Cardiac muscle cell (in vitro differentiated cells and primary cell): ENCODE measurements around the gene ZNF345. TPM values are rescaled to one million over a fixed set of nuclear protein-coding genes. Genes with fewer than 3 reads are reported as not detected.

ENCODE experiments used
- DNase-seq, 2 donors: peaks; one replicate each; pipeline versions ENCODE4 v3.0.0 to v3.0.0-alpha.2; 2010 to 2017; ENCODE audit warnings: low read depth in 1 of 2, low spot score in 1 of 2
- H3K27ac ChIP-seq: fragments of 200-600 bp; sonication (generic); 2 replicates; pipeline ENCODE4 v1.5.1; 2016
- H3K27me3 ChIP-seq: fragments of 200-600 bp; sonication (generic); 2 replicates; pipeline ENCODE4 v1.6.0; 2016; ENCODE audit warnings: control low read depth
- H3K36me3 ChIP-seq: fragments of 200-600 bp; sonication (generic); 2 replicates; pipeline ENCODE4 v1.5.1; 2016; ENCODE audit warnings: control low read depth
- H3K4me1 ChIP-seq: fragments of 200-600 bp; sonication (generic); 2 replicates; pipeline ENCODE4 v1.8.1; 2017; ENCODE audit warnings: low read depth, mild to moderate bottlenecking, mixed run types
- H3K4me3 ChIP-seq: fragments of 200-600 bp; sonication (generic); 2 replicates; pipeline ENCODE4 v1.5.1; 2016; ENCODE audit warnings: mild to moderate bottlenecking
- H3K9me3 ChIP-seq: fragments of 200-600 bp; sonication (generic); 2 replicates; pipeline ENCODE4 v1.5.1; 2017; ENCODE audit warnings: low read depth, mild to moderate bottlenecking, control low read depth
- polyA plus RNA-seq: library from polyadenylated mRNA; unstranded; fragments of >200 nt; fragmentation: Nextera tagmentation; extraction: Ambion mirVana; gene quantifications from 2 replicates; pipeline ENCODE4 v1.2.1, GENCODE V29; 2016
- total RNA-seq: library from RNA; depleted of rRNA; stranded (reverse); fragments of >200 nt; gene quantifications from 2 replicates; pipeline ENCODE4 v1.2.3, GENCODE V29; 2016
- TF ChIP-seq, protein P1 (sequence below): IDR thresholded peaks from 2 replicates; pipeline ENCODE4 v1.5.1; 2012; ENCODE audit warnings: low read depth, mild to moderate bottlenecking, low read length

ZNF345 gene
- total and polyA plus RNA-seq, 2 experiments from 2014 or later, result 2.5 to 10.7 TPM

DNA sequence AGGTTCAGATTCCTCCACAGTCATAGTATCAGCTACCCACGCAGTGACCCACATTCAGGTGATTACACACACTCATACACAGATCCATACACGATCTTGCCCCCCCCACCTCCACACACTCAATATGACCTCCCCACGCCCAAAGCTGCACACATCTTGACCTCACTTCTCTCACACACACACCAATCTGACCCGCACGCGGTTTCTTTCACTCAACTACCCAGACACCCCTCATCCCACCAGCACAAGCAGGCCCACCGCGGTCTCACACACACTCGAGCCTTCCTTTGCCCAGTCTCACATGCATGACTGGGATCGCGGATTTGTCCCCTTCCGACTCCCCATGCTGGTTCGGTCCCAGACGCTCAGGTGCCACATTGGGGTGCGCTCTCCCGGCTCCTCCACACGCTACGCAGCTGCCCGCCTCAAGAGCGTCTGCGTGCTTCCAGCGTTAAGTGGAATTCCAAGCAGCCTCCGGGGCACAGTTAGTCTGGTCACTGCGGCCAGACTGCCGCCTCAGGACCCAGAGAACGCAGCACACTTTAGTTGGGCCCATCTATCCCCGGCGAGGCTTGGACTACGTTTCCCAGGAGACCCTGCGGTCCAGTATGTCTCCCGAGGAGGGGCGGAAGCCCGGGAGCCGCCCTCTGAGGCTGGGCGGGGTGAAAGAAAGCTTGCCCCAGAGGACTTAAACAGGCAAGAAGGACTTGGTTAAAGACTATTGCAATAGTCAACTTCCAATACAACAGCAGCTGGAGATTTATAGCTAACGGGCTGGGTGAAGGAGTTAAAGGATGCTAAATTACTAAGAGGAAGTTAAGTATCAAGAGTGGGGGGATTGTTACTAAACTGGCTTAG lies 746 bp upstream of the ZNF345 start:
- peak; percentile 93 to 96 for DNase-seq
- H3K27ac ChIP-seq, result peak overlapping the region; percentile 81
- H3K4me1 ChIP-seq, result peaks cover 5% of the 10 kb centered on the region
- TF ChIP-seq, protein P1, sequence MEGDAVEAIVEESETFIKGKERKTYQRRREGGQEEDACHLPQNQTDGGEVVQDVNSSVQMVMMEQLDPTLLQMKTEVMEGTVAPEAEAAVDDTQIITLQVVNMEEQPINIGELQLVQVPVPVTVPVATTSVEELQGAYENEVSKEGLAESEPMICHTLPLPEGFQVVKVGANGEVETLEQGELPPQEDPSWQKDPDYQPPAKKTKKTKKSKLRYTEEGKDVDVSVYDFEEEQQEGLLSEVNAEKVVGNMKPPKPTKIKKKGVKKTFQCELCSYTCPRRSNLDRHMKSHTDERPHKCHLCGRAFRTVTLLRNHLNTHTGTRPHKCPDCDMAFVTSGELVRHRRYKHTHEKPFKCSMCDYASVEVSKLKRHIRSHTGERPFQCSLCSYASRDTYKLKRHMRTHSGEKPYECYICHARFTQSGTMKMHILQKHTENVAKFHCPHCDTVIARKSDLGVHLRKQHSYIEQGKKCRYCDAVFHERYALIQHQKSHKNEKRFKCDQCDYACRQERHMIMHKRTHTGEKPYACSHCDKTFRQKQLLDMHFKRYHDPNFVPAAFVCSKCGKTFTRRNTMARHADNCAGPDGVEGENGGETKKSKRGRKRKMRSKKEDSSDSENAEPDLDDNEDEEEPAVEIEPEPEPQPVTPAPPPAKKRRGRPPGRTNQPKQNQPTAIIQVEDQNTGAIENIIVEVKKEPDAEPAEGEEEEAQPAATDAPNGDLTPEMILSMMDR, result no peak
- H3K9me3 ChIP-seq, result no peaks in the 10 kb centered on the region
- H3K36me3 ChIP-seq, result no peaks in the 10 kb centered on the region
- peak overlapping the region; percentile 46 for H3K4me3 ChIP-seq
- no peaks in the 10 kb centered on the region for H3K27me3 ChIP-seq

DNA sequence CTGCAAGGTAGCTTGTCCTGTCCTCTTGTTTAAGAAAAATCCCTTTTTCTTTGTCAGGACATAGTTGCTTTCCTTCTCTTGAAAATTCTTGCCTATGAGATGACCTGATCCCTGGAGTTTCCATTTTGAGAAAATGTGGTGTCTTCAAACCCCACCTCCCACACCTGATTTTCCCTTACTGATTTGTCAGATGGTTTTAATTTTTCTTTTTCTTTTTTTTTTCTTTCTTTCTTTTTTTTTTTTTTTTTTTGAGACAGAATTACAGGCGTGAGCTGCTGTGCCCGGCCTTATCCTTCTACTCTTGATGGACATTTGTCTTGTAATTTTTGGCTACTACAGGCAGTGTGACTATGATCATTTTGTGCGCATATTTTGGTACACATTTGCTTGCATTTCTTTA lies 1.2 kb downstream of the ZNF345 start:
- no peak for DNase-seq
- Histone ChIP-seq H3K9me3 (no peaks in the 10 kb centered on the region), H3K27ac (no peak overlapping the region), H3K4me1 (peaks cover 5% of the 10 kb centered on the region), H3K4me3 (peak overlapping the region; percentile 46), H3K27me3 (no peaks in the 10 kb centered on the region), H3K36me3 (no peaks in the 10 kb centered on the region)
- TF ChIP-seq, protein P1, result no peak

DNA sequence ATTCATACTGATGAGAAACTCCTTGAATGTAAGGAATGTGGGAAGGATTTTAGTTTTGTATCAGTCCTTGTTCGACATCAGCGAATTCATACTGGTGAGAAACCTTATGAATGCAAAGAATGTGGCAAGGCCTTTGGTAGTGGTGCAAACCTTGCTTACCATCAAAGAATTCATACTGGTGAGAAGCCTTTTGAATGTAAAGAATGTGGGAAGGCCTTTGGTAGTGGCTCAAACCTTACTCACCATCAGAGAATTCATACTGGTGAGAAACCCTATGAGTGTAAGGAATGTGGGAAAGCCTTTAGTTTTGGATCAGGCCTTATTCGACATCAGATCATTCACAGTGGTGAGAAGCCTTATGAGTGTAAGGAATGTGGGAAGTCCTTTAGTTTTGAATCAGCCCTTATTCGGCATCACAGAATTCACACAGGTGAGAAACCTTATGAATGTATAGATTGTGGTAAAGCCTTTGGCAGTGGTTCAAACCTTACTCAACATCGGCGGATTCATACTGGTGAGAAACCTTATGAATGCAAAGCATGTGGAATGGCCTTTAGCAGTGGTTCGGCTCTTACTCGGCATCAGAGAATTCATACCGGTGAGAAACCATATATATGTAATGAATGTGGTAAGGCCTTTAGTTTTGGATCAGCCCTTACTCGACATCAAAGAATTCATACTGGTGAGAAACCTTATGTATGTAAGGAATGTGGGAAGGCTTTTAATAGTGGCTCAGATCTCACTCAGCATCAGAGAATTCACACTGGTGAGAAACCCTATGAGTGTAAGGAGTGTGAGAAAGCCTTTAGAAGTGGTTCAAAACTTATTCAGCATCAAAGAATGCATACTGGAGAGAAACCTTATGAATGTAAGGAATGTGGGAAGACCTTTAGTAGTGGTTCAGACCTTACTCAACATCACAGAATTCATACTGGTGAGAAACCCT lies 26.6 kb downstream of the ZNF345 start:
- peaks cover 18% of the 10 kb centered on the region for H3K9me3 ChIP-seq

DNA sequence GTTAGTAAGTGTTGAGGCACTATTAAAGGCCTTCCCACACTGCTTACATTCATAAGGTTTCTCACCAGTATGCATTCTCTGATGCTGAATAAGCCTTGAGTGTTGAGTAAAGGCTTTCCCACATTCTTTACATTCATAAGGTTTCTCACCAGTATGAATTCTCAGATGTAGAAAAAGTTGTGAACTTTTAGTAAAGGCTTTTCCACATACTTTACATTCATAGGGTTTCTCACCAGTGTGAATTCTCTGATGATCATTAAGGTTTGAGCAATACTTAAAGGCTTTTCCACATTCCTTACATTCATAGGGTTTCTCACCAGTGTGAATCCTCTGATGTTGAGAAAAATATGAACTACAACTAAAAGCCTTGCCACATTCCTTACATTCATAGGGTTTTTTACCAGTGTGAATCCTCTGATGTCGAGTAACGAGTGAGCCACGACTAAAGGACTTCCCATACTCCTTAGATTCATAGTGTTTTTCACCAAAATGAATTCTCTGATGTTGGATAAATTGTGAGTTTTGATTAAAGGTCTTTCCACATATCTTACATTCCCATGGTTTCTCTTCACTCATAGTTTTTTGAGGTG lies 41.2 kb downstream of the ZNF345 start:
- Histone ChIP-seq H3K9me3 (peaks cover 15% of the 10 kb centered on the region), H3K27ac (no peak overlapping the region), H3K36me3 (peaks cover 22% of the 10 kb centered on the region), H3K4me1 (no peaks in the 10 kb centered on the region), H3K4me3 (no peak overlapping the region), H3K27me3 (no peaks in the 10 kb centered on the region)
- TF ChIP-seq, protein P1, result no peak
- no peak for DNase-seq

More for the DNA sequence above, 26.6 kb downstream of the ZNF345 start:
- Histone ChIP-seq H3K4me3 (no peak overlapping the region), H3K27ac (no peak overlapping the region), H3K36me3 (peaks cover 16% of the 10 kb centered on the region), H3K4me1 (no peaks in the 10 kb centered on the region), H3K27me3 (no peaks in the 10 kb centered on the region)
- TF ChIP-seq, protein P1, result no peak
- peak in 1 of 2 donors; percentile 2 for DNase-seq

DNA sequence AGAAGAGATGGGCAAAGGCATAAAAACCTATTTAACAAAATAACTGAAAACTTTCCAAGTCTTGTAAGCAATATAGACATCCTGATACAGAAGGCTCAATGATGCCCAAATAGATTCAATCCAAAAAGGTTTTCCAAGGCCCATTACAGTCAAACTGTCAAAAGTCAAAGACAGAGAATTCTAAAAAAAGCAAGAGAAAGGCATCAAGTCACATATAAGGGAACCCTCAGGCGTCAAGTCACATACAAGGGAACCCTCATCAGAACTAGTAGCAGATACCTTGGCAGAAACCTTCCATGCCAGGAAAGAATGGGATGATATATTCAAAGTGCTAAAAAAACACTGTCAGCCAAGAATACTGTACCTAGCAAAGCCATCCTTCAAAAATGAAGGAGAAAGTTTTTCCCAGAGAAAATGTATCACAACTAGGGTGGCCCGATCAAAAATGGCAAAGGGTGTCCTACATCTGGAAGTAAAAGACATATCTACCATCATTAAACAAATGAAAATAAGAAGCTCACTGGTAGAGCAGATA lies 44.2 kb downstream of the ZNF345 start:
- no peaks in the 10 kb centered on the region for H3K4me1 ChIP-seq
- TF ChIP-seq, protein P1, result no peak
- H3K27me3 ChIP-seq, result no peaks in the 10 kb centered on the region
- no peak overlapping the region for H3K4me3 ChIP-seq
- H3K27ac ChIP-seq, result no peak overlapping the region
- H3K9me3 ChIP-seq, result peaks cover 18% of the 10 kb centered on the region
- no peak for DNase-seq
- peaks cover 22% of the 10 kb centered on the region for H3K36me3 ChIP-seq
